HG03196 (cell line): ENCODE measurements around the gene ARFGAP2.

ENCODE experiments used
- ATAC-seq: cut with Tn5 transposase; IDR thresholded peaks from one replicate; pipeline ENCODE4 v1.9.1; 2021; ENCODE audit not compliant: unreplicated experiment

Gene ARFGAP2

GRCh38 chr11:47171856-47172255 is 4.8 kb downstream of the ARFGAP2 start:
- ATAC-seq = no peak

- no peak for ATAC-seq
Observed at GRCh38 chr11:47171061-47171838, 5.4 kb downstream of the ARFGAP2 start.

GRCh38 chr11:47166368-47166767 is 10.3 kb downstream of the ARFGAP2 start:
- ATAC-seq = no peak

GRCh38 chr11:47165253-47165840 is 11.3 kb downstream of the ARFGAP2 start:
- no peak for ATAC-seq

- ATAC-seq = no peak
Observed at GRCh38 chr11:47164321-47164720, 12.4 kb downstream of the ARFGAP2 start.

- no peak for ATAC-seq
Observed at GRCh38 chr11:47163898-47164297, 12.8 kb downstream of the ARFGAP2 start.

- no peak for ATAC-seq
Observed at GRCh38 chr11:47163193-47163592, 13.5 kb downstream of the ARFGAP2 start.

- no peak for ATAC-seq
Observed at GRCh38 chr11:47162426-47162825, 14.3 kb downstream of the ARFGAP2 start.

- no peak for ATAC-seq
Observed at GRCh38 chr11:47161890-47162289, 14.8 kb downstream of the ARFGAP2 start.

GRCh38 chr11:47161134-47161854 is 15.4 kb downstream of the ARFGAP2 start:
- no peak for ATAC-seq

GRCh38 chr11:47160753-47161133 is 15.9 kb downstream of the ARFGAP2 start:
- ATAC-seq = no peak

- ATAC-seq = no peak
Observed at GRCh38 chr11:47158242-47158641, 18.4 kb downstream of the ARFGAP2 start.

GRCh38 chr11:47157805-47158204 is 18.9 kb downstream of the ARFGAP2 start:
- ATAC-seq = no peak

GRCh38 chr11:47156951-47157350 is 19.7 kb downstream of the ARFGAP2 start:
- no peak for ATAC-seq

GRCh38 chr11:47156333-47156732 is 20.3 kb downstream of the ARFGAP2 start:
- no peak for ATAC-seq

GRCh38 chr11:47155879-47156278 is 20.8 kb downstream of the ARFGAP2 start:
- no peak for ATAC-seq

- ATAC-seq = no peak
Observed at GRCh38 chr11:47154616-47155570, 21.8 kb downstream of the ARFGAP2 start.

- no peak for ATAC-seq
Observed at GRCh38 chr11:47152953-47153950, 23.4 kb downstream of the ARFGAP2 start.

- ATAC-seq = no peak
Observed at GRCh38 chr11:47152126-47152952, 24.3 kb downstream of the ARFGAP2 start.
